ENCODE results near the gene COQ4.

COQ4 gene

DNA sequence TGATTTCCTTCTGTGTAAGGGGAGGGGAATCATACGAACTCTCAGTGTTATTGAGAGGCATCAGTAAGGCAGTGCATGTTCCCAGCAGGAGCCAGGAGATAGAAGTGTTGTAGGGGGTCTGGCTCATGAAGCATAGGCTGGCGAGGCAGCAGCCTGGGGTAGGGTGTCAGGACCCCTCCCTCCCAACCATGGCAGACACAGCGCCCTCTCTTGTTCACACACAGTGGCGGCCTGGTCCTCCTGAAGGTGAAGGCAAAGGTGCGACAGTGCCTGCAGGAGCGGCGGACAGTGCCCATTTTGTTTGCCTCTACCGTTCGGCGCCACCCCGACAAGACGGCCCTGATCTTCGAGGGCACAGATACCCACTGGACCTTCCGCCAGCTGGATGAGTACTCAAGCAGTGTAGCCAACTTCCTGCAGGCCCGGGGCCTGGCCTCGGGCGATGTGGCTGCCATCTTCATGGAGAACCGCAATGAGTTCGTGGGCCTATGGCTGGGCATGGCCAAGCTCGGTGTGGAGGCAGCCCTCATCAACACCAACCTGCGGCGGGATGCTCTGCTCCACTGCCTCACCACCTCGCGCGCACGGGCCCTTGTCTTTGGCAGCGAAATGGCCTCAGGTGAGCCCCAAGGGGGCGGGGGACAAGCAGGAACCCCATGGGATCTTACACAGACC, 22.4 kb downstream of the COQ4 start:
- H3K27ac ChIP-seq: no peak overlapping the region
- no peak for DNase-seq (ENCODE audit: low spot score)
- ChIA-PET POLR2A (ENCODE audit: low non-redundant PET) (no interaction called here), CTCF (interaction anchor here (0.6 to 1.1 kb wide), 3 partner anchors 17 to 50 kb away, joined by 3 to 4 read pairs (median 3); no protein-coding TSS in a partner anchor)
- TF ChIP-seq, protein P1, sequence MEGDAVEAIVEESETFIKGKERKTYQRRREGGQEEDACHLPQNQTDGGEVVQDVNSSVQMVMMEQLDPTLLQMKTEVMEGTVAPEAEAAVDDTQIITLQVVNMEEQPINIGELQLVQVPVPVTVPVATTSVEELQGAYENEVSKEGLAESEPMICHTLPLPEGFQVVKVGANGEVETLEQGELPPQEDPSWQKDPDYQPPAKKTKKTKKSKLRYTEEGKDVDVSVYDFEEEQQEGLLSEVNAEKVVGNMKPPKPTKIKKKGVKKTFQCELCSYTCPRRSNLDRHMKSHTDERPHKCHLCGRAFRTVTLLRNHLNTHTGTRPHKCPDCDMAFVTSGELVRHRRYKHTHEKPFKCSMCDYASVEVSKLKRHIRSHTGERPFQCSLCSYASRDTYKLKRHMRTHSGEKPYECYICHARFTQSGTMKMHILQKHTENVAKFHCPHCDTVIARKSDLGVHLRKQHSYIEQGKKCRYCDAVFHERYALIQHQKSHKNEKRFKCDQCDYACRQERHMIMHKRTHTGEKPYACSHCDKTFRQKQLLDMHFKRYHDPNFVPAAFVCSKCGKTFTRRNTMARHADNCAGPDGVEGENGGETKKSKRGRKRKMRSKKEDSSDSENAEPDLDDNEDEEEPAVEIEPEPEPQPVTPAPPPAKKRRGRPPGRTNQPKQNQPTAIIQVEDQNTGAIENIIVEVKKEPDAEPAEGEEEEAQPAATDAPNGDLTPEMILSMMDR (conservative IDR thresholded peaks at IDR 0.05; ENCODE audit: low read depth): no peak

DNA sequence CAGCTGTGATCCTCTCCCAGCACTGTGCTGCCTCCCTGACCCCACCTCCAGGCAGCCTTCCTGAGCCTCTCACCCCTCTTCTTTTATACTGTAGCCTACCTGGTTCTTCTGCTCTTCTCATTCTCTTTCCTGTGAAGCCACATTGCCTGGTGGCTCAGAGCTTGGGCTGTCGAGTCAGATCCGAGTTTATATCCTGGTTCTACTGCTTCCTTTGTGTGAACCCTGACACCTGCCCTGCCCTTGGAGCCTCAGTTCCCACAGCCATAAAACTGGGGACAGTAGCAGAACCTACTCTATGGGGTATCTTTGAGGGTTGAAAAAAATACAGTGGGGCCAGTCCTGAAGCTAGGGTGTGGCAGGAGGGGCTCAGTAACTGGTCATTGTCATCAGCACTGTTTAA, 26.5 kb downstream of the COQ4 start:
- ChIA-PET POLR2A (ENCODE audit: low non-redundant PET) (interaction anchor here (0.5 kb wide), 1 partner anchor 209 kb away, joined by 7 read pairs; no protein-coding TSS in a partner anchor), CTCF (no interaction called here)
- TF ChIP-seq, protein P1 (conservative IDR thresholded peaks at IDR 0.05; ENCODE audit: low read depth): no peak
- no peak for DNase-seq (ENCODE audit: low spot score)
- peak overlapping the region; percentile 0; the same call in 1 of the 2 replicates for H3K27ac ChIP-seq

DNA sequence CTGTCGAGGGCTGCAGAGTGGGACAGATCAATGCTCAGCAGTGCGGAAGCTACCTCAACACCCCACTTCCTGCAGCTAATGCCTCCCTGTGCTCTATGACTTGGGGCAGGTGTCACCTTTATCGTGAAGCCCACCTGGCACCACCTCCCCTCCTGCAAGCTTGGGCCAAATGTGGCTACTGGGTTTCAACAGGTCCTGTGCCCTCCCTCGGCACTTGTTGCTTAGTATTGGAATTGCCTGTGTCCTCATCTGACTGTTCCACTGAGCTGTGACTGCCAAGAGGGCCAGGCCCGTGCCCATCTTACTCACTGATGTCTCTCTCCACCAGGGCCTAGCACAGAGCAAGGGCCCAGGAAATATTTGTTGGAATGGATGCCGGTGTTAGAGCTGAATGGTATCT, 27.1 kb downstream of the COQ4 start:
- TF ChIP-seq, protein P1 (conservative IDR thresholded peaks at IDR 0.05; ENCODE audit: low read depth): no peak
- ChIA-PET CTCF (interaction anchor here (0.9 to 1.0 kb wide), 2 partner anchors 8 to 12 kb away, joined by 3 to 5 read pairs; no protein-coding TSS in a partner anchor), POLR2A (ENCODE audit: low non-redundant PET) (no interaction called here)

DNA sequence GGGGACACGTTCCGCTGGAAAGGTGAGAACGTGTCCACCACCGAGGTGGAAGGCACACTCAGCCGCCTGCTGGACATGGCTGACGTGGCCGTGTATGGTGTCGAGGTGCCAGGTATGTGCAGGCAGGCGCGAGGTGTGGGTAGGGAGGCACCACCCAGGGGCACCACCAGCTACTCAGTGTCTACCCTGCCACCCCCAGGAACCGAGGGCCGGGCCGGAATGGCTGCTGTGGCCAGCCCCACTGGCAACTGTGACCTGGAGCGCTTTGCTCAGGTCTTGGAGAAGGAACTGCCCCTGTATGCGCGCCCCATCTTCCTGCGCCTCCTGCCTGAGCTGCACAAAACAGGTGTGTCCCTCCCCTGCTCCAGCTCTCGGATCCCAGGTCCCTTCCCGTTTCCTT, 32.8 kb downstream of the COQ4 start:
- POLR2A ChIA-PET (ENCODE audit: low non-redundant PET): no interaction called here
- peak overlapping the region; percentile 41; the same call in 1 of the 2 replicates for H3K27ac ChIP-seq
- CTCF ChIA-PET: interaction anchor here (0.7 to 1.7 kb wide), 2 partner anchors 14 to 26 kb away, joined by 4 to 7 read pairs; no protein-coding TSS in a partner anchor
- TF ChIP-seq, protein P1 (conservative IDR thresholded peaks at IDR 0.05; ENCODE audit: low read depth): no peak
- no peak for DNase-seq (ENCODE audit: low spot score)

More for the DNA sequence above, 27.1 kb downstream of the COQ4 start:
- peak overlapping the region; percentile 0; the same call in 1 of the 2 replicates for H3K27ac ChIP-seq
- no peak for DNase-seq (ENCODE audit: low spot score)

DNA sequence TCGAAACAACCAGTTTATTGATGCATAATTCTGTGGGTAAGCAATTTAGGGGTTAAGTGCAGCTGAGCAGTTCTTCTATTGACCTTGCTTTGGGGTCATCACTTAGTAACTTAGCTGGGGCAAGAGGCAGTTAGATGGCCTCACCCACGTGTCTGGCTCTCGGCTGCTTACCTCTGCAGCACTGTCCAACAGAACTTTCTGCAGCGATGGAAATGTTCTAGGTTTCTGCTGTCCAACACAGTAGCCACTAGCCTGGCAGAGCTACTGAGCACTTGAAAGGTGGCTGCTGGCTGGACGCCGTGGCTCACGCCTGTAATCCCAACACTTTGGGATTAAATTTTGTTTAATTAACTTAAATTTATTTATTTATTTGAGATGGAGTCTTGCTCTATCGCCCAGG, 35.5 kb downstream of the COQ4 start:
- POLR2A ChIA-PET (ENCODE audit: low non-redundant PET): no interaction called here
- DNase-seq (ENCODE audit: low spot score): no peak
- CTCF ChIA-PET: interaction anchor here (1.6 kb wide), 1 partner anchor 63 kb away, joined by 7 read pairs; no protein-coding TSS in a partner anchor

DNA sequence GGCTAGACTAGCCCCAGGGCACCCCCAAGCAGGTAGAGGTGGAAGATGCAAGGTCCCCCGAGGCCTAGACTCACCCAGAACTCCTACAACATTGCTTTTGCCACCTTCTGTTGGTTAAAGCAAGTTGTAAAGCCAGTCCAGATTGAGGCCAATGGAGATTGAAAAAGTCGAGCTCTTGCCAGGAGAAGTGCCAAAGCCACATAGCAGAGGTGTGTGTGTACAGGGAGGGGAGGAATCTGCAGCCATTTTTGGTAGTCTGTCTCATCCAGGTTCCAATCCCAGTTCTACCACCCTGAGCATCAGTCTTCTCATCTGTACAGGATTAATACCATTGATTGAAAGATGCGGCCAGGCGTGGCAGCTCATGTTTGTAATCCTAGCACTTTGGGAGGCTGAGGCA, 36.2 kb downstream of the COQ4 start:
- ChIA-PET CTCF (interaction anchor here (0.7 to 2.0 kb wide), 2 partner anchors 17 to 460 kb away, joined by 5 to 8 read pairs; partner anchors contain the start of gene ENDOG), POLR2A (ENCODE audit: low non-redundant PET) (interaction anchor here (0.6 kb wide), 1 partner anchor 208 kb away, joined by 3 read pairs; no protein-coding TSS in a partner anchor)
- TF ChIP-seq, protein P1 (conservative IDR thresholded peaks at IDR 0.05; ENCODE audit: low read depth): no peak
- peak overlapping the region; percentile 41 for H3K27ac ChIP-seq
- no peak for DNase-seq (ENCODE audit: low spot score)

More for the DNA sequence above, 35.5 kb downstream of the COQ4 start:
- peak overlapping the region; percentile 41 for H3K27ac ChIP-seq
- TF ChIP-seq, protein P1 (conservative IDR thresholded peaks at IDR 0.05; ENCODE audit: low read depth): no peak

All from RWPE1 (cell line).